Daoy (cell line): ENCODE results near the gene PFKP. TPM values are rescaled to one million over a fixed set of nuclear protein-coding genes. Genes with fewer than 3 reads are reported as not detected.
"Not testable (repeated sequence)": the region's sequence is repeated elsewhere in the genome, so short reads cannot be mapped to it uniquely, and the experiment has no call there.

Experiments
- DNase-seq: peaks from one replicate; pipeline ENCODE4 v3.0.0-alpha.2; 2015; ENCODE audit warnings: low read depth
- total RNA-seq: library from RNA; depleted of rRNA; stranded (reverse); fragments of >200 nt; shearing (Covaris generic); gene quantifications from 2 replicates; pipeline ENCODE4 v1.2.3, GENCODE V29; 2014

Gene PFKP
- total RNA-seq, 1 experiment from 2014 or later, result 183 TPM

DNA sequence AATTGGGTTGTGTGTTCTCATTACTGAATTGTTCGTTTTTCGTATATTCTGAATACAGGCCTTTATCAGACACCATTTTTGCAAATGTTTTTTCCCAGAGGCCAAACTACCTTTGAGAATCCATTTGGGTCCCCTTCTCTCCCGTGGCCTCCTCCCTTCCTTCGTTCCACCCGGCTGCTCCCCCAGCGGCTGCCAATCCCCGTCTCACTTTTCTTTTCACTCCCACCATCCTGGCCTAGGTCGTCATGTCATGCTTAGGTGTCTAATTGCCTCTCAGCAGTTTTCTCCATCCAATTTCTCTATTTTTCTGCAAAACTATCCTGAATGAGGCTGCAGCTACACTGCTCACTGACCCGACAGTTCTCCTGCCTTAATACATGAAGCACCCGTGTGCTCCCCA is 87.3 kb downstream of the PFKP start:
- DNase-seq, result no peak

DNA sequence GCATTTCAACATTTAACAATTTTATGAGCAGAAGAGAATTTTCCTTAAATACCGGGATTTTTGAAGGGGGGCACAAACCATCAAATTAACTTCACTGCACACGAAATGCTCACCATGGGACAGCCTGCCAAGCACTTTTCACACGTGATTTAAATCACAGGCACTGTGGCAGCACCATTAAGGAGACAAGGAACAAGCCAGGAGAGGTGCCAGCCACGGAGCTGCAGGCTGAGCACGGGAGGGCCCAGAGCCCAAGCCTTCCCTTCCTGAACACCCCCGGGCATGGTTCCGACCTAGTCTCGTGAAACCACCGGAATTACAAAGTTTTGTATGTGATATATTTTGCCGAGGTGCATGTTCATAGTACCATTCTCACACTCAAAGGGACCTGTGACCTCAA is 91.8 kb downstream of the PFKP start:
- no peak for DNase-seq

DNA sequence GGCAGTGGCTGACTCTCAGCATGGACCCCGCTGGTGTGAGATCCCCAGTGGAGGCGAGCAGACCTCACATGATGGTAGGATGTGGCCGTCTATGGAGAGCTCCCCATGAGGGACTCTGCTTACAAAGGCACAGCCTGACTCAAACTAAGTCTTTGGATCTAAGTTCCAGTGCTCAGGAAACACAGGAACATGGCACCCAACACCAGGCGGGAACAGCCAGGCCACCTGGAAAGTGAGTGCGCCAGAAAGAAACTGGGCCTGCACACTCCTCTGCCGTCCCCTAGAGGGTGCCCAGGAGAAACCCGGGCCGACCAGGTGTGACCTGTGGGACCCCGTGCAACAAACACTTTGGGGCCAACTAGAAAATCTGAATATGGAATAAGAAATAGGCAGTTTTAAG is 95.2 kb downstream of the PFKP start:
- DNase-seq, result no peak

DNA sequence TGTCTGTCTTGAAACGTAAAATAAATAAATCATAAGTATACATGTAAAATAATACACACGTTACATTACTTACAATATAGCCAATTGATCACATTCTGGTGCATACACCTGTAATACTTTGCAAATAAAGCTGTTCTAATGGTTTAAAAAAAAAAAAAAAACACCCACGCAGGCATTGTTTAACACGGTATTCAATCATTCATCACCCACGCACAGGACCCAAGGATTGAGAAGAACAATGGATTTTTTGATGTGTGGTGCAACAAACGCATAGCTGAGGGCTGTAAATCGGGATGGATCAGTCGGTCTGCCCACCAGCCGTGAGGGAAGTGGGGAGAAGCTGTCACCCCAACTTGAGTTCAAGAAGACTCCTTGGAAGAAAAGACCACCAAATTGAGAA is 96.5 kb downstream of the PFKP start:
- no peak for DNase-seq

- DNase-seq, result no peak
These were observed 97.8 kb downstream of the PFKP start for GRCh38 chr10:3165196-3165595.

DNA sequence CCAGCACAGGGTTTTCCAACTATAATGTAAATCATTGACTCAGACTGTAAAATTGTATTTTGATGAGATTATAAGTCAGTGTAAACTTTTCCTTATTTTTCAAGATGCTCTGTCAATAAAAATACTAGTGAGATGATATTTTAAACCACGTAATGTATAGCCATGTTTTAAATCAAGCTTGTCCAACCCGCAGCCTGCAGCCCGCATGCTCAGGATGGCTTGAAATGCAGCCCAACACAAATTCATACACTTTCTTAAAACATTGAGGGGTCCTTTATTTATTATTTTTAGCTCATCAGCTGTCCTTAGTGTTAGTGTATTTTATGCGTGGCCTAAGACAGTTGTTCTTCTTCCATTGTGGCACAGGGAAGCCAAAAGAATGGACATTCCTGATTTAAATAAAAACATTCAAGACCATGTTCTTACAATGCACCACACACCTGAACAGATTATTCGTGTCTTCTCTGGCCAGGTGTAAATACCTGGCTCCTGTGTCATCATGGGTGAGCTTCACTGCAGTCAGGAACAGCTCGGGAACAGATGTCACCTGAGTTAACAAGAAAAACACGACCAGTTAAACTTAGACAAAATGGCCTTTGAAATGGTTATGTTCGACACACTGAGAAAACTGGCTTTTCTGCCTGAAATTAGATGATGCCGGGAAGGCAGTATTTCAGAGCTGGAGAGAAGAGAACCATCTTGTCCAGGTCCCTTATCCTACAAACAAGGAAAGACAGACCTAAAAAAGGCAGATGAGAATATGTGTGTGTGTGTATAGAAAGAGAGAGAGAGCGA is 99.3 kb downstream of the PFKP start:
- no peak for DNase-seq

- DNase-seq, result no peak
These were observed 100.4 kb downstream of the PFKP start for GRCh38 chr10:3167611-3168330.

DNA sequence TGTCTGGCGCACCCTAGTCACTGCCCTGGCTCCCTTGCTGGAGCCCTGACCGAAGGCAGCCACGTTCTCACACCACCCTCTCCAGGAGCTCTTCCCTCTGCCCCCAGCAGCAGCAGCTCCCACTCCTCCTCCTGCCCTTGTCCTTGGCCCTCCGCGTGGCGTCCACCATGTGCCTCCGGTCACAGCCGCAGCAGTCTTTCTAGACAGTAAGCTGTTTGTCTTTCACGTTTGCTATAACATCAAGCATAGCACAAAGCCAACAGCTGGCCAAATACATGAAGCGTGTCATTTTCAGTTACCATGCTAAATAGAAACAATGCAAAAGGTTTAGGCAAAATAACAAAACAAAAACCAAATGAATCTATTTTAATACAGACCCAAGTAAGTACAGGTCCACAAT is 101.9 kb downstream of the PFKP start:
- no peak for DNase-seq

- DNase-seq, result no peak
These were observed 102.3 kb downstream of the PFKP start for GRCh38 chr10:3169673-3170072.

GRCh38 chr10:3171488-3171887 is 104.1 kb downstream of the PFKP start:
- not testable (repeated sequence) for DNase-seq

DNA sequence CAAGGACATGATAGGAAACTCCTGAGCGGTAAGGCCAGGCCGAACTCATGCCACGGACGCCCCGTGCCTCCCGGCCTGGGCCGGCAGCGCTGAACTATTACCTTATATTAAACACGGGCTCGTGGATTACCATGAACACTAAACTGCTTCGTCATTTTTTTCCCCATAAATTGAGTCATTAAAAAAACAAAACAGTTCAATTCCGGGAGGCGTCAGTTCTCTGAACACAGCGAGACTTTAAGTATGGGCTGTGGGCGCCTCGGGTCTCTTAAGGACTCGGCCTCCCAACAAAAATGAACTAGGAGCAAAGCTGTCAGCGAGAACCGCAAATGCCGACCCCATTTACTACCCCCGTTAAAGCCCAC is 104.7 kb downstream of the PFKP start:
- DNase-seq, result peak; percentile 58

DNA sequence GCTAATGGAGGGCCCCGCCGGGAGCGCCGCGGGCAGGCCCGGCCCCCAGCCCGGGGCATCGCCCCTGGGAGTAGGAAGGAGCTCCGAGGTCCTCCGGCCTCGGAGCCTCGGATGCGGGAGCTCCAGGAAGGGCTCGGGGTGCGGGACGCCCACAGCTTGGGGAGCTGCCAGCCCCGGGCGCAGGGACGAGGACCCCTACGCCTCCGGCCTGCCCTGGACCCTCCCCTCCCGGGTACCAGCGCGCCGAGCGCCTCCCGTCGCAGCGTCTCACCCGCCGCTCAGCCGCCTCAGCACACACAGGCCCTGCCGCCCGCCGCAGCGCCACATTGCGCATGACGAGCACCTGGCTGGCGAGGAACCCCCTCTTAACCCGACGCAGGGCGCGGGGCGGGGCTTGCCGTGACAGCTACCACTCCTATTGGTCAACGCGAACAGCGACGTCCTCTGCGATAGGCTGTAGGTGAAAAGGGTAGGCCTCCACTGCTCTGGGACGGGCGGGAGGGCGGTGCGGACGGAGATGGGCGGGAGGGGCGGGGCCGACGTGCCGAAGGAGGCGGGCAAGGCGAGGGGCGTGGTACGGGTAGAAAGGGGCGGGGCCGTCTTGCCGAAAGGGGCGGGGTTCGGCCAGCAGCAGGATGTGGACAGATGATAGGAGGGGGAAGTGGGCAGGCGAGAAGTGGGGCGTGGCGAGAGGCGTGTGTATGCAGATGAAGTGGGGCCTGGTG is 105.3 kb downstream of the PFKP start, which contains the start of gene PITRM1:
PITRM1 (minus strand) TSS at position 337 of the 725 bp plus-strand sequence; CDS start at position 327, 10 bp downstream.
- DNase-seq, result peak; percentile 99

DNA sequence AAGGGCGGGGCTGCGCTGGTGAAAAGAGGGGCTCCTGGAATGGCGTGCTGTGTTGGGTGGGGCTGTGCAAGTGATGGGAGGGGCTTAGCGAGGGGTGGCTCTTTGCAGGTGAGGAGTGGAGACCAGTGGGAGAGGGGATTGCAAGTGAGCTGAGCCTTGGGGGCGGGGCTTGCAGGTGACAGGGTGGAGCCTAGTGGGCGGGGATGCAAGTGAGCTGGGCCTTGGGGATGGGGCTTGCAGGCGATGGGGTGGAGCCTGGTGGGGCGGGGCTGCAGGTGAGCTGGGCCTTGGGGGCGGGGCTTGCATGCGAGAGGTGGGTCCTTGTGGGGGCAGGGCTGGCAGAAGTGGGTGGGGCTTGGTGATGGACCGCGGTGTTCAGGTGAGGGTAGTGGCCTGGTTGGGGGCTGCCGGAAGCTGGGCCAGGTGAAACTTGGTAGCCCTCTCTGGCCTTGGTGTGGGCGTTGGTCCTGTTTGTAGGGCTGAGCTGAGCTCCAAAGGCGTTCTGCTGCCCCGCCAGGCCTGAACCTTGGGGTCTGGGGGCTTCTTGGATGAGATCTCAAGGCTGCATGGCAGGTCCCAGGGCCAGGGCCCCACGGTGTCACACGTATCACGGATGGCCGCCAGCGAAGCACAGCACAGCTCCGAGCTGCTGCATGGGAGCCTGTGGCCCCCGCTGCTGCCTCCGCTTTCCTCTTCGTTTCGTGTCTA is 106.0 kb downstream of the PFKP start:
- DNase-seq, result no peak

GRCh38 chr10:3178042-3178441 is 110.7 kb downstream of the PFKP start:
- DNase-seq, result no peak

DNA sequence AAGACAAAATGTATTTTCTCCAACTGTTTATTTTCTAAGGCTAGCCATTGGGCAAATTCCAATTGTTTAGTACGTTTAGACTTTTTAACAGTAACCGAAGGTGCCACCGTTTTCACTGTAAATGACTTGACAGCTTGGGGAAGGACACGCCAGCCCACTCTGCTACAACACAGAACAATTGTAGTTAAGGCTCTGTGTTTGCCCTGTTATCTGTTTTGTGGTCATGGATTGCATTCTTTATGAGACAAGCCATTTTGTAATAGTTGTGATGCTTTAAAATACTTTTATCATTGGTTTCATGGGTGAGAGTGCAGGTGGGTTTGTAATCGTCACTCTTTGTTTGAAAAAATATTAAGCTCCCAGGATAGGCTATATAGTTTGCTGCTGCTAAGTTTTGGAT is 111.8 kb downstream of the PFKP start:
- DNase-seq, result no peak

- DNase-seq, result no peak
These were observed 113.1 kb downstream of the PFKP start for GRCh38 chr10:3180355-3181025.

- no peak for DNase-seq
These were observed 118.0 kb downstream of the PFKP start for GRCh38 chr10:3185386-3185785.

- DNase-seq, result no peak
These were observed 119.0 kb downstream of the PFKP start for GRCh38 chr10:3186368-3186767.
